Measurements from ENCODE around the gene ABCA1.

- TF ChIP-seq CTCF (conservative IDR thresholded peaks at IDR 0.05), result no peak
- TF ChIP-seq ZFX (IDR thresholded peaks at IDR 0.05), result no peak
These were observed 48.2 kb downstream of the ABCA1 start for GRCh38 chr9:104879555-104880309.

All from C4-2B (cell line).